H54 (cell line): Measurements from ENCODE around the gene SMIM32.

Source experiments
- DNase-seq: peaks from one replicate; pipeline ENCODE4 v3.0.0; 2011; ENCODE audit warnings: low spot score, mixed read lengths; ENCODE audit not compliant: insufficient read length
- FAIRE-seq: peaks from 3 replicates; lab custom pipeline; 2011; peaks lifted over from hg19 to GRCh38; lab: Jason Lieb, UNC
- POLR2A ChIP-seq: IDR thresholded peaks from 2 replicates; pipeline ENCODE4 v1.6.1; 2011; ENCODE audit warnings: low read depth, mild to moderate bottlenecking, low read length

The SMIM32 gene

DNA sequence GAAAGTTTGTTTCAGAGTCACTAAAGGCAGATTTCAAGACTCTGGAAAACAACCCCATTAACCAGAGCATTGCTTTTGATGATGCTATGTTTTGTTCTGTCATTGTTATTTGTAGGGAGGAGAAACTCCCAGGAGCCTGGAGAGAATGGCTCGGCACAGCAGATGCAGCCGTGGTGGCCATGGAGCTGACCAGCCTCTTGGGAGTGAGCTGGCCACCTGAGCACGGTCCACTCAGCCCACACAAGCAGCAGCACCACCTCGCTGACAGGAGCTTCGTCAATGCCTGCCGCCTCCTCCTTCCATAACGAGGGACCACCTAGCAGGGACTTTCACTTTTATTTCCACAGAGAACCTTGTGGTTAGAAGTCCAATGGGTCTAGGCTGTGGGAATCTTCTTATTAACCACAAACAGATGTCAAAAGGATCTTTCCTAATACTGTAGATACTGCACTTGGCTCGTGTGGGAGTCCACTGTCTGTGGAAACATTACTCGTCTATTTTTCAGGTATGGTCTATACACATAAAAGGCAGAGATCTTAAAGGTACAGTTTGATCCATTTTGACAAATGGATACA is 21.0 kb upstream of the SMIM32 start:
- no peak for TF ChIP-seq POLR2A
- FAIRE-seq = no peak

DNA sequence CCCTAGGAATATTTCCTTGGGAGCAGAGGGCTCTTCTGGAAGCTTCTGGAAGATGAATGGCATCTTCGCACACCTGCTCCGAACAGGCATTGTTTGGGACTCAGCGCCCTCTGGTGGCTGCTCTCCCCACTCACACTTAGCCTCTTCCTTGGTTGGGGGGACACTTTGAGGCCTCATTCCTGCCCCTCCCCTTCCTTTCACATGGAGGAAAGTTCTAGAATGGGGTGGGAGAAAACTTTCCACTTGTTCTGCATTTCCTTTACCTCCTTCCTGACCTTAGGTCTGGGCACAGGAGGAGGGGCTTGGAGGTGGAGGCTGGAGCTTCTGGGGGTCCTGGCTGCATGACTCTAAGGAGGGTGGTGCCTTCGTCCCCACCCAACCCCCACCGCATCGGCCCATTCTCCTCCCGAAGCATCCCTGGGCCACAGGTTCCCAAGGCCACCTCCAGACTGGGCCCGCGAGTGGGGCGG is 19.3 kb upstream of the SMIM32 start:
- no peak for TF ChIP-seq POLR2A
- FAIRE-seq (no peak), DNase-seq (peak; percentile 58)

More for the DNA sequence above, 21.0 kb upstream of the SMIM32 start:
- DNase-seq = no peak

DNA sequence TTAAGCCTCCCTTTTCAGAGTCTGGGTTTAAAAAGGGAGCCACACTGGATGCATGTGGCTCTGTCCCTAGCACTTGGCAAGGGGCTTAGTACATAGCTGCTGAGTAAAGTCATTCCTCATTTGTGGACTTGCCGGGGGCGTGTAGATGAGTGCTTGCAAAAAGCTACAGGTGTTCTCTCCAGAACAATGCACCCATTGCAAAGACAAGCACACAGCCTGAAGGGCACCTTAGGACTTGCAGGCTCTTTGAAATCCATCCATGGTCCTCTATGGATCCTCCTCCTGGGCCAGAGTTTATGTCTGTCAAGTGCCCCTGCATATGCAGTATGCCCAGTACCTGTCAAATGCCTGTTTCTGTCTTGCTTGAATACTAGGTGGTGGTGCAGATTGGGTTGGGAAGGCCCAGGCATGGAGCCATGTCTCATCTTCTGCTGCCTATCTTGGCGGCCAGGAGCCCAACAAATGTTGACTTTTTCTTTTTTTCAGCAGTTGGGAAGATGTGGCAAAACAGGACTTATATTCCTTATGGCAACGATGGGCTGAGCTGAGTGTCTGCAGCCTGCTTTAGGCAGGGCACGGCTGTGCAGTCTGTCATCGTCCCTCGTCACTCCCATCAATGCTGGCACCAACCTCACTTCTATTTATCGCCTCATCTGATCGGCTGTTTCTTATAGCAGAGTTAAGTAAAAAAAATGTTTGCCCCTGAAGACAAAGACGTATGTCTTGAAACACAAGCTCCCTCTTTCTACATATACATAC is 18.5 kb upstream of the SMIM32 start:
- no peak for FAIRE-seq
- TF ChIP-seq POLR2A = no peak
- no peak for DNase-seq

DNA sequence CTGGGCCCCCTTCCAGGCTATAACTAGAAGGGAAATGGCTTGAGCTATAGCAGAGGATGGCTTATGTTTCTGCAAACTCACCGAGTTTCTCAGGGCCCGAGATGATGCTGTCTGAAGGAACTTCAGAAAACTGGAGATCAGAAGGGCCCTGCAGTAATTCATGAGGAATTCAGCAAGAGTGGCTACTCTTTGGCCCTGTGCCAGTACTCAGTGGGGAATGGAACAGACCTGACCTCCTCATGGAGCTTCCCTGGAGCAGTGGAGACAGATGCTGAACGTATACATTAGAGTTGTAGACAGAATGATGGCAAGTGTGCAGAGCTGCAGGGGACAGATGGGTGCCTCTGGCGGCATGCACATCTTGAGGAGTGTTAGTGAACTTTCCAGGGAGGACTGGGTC is 17.3 kb upstream of the SMIM32 start:
- TF ChIP-seq POLR2A = no peak
- DNase-seq (no peak), FAIRE-seq (no peak)

DNA sequence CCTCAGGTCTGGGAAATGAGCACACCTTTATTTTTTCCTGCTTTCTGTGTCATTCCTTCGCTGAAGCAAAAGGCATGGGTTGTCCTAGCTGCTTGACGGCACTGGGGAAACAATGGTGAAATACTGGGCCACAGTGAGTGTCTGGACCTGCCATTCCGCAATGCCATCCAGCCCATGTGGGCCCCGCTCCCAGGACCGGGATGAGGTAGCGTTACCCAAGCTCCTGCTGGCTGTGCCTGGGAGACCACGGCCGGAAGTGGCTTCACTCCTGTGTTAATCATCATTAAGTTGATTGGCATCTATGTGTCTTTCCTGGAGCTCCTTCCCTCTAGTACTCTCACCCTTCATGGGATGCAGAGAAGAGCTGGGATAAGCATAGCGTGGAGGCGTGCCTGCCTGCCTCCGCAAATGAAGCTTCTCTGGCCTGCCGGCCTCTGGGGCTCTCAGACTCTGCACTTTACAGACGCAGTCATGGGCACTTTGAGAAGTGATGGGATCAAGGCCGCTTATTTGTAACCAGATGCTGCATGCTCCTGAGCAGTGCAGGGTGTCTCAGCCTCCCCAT is 16.5 kb upstream of the SMIM32 start:
- DNase-seq (no peak), FAIRE-seq (no peak)
- TF ChIP-seq POLR2A = no peak

DNA sequence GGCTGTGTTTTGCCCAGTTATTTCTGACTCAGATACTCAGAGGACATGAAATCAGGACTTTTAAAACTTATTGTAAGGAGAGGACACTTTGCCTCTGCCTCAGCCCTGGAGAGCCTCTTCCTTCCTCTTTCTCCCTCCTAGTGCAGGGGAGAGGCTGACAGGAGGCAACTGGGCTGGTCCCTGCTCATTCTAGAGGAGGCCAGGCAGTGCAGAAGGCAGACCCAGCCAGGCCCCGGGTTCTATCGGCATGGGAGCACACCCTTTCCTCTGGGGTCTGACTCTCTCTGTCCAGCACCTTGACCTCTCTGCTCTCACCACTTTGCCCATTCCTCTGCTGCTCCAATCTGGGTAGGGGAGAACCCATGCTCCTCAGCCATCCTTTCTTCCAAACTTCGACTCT is 16.0 kb upstream of the SMIM32 start:
- DNase-seq = no peak
- TF ChIP-seq POLR2A = no peak
- FAIRE-seq = no peak

DNA sequence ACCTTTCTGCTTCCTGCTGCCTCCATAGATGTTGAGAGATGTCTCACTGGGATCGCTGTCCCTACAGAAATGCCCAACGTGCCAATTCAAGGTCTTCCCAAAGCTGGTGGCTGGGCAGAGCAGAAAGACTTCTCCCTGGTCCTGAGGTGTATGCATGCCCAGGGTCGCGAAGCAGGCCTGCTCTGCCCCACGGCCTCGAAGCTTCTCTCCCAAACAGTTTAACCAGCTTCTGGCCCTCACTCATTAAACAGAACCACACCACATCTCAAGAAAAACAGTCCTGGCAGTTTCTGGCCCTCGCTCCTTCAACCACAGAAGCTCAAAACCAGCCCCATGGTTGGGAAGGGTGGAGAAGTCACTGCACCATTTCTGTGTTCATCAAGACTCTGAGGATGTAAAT is 14.7 kb upstream of the SMIM32 start:
- no peak for TF ChIP-seq POLR2A
- FAIRE-seq (no peak), DNase-seq (no peak)

DNA sequence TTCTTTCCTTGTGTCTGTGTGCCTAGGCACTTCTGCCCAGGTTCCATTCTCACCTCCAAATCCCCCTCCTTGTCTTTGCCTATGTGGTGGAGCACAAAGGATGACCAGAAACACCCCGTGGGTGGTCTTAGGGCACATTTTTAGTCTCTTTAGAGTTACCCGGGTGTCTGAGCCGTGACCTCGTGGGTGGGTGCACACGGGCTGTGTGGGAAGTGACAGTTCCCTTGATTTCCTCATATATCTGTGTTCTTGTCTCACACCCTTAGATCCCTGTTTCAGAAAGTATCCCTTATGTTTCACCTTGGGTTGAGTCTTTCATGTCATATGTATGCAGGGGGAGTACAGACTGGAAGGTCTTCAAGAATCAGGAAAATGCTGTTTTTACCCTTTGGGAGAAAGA is 13.4 kb upstream of the SMIM32 start:
- no peak for TF ChIP-seq POLR2A
- DNase-seq (no peak), FAIRE-seq (no peak)

DNA sequence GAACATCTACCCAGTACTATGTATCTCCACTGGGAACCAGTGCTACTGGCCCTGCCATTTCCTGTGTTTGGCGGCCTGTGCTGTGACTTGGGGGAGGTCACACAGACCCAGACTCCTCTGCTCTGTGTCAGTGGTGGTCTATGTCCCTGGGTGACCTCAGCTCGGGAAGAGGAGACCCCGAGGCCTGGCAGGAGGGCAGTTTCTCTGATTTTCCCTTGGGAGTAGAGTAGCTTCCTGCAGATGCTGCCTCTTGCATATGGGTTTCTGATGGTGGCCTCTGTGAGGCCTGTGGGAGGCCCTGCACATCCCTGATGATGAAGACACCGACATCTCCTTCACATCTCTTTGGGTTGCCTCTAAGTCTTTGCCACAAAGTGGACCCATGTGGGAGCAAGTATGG is 13.0 kb upstream of the SMIM32 start:
- TF ChIP-seq POLR2A = no peak
- DNase-seq (no peak), FAIRE-seq (no peak)

DNA sequence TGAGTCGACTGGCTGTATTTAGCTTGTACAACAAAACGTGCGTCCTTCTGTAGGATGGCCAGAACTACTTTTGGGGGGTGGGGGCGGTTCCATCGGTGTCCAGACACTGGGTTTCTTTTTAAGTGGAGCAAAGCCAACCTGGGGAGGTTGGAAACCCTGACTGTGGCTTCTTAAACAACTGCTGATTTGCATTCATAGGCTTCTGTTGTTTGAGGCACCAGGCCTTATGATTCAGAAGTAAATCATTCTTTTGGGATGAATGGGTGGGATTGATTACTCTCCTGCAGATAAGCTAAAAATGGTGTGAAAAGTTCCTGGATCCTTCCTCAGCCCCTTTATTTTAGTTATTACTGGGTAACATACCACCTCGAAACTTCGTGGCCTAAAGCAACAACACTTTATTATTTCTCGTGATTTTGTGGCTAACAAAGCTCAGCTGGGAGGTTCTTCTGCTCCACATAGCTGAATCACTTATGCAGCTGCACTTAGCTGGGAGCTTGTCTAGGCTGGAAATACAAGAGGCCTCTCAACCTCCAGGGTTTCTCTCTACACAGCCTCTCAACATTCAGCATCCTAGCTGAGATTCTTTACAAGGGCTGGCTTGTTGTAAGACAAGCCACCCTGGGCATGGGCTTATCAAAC is 12.2 kb upstream of the SMIM32 start:
- no peak for FAIRE-seq
- TF ChIP-seq POLR2A = no peak
- DNase-seq = no peak

DNA sequence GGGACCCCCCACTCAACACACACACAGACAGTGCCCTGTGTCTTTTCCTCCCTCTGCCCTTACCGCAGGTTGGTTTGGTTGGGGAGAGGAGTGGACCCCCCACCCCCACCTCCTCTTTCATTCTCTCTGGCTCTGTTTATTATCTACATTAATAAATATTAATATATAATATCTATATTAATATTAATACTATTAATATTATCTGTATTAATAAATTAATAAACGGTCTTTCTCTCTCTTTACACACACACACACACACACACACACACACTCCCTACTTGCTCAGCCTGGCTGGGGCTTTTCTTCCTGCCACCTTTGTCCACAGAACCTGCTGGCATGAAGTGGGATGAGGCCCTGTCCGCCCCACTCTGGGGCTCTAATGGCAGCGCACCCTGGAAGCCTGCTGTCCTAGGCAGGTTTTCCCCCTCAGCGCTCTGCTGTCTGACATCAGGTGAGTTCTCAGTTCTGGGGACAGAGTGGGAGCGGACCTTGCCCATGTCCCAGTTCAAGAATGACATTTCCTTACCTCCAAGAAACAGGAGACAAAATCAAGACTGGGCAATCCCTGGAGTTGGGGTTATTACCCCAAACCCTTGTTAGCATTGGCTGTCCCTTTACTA is 10.5 kb upstream of the SMIM32 start:
- no peak for TF ChIP-seq POLR2A
- no peak for DNase-seq
- FAIRE-seq = no peak

DNA sequence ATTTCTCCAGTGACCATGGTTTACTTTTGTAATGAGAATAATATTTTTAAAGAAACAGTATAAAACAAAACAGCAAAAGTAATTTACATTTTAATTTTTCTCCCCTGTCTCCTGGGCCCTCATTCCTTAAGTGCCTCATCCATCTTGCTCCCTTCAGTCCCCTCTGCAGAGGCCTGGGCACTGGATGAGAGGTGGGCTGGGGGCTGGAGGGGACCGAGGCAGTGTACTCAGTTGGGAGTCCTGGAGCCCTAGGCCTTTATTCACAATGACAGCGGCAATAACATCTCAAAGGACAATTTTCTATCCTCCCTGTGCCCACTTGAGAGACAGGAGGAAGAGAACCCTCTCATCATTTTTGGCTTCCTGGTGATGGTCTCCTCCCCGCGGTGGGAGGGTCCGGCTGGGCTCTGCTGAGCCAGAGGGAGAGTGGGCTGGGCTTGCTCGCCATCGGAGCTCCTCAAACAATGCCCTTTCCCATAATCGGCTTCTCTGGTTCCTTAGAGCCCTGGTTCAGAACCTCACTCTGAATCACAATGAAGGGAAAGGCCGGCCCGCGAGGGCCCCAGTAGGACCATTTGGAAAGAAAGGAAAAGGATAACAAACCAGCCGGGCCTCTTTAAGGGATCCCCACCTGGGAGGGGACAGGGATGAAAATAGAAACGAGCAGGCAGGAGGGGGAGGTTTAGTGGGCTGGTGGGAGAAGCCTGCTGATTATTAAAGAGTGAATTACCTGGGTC is 9.7 kb upstream of the SMIM32 start:
- DNase-seq = no peak
- TF ChIP-seq POLR2A = no peak
- no peak for FAIRE-seq

DNA sequence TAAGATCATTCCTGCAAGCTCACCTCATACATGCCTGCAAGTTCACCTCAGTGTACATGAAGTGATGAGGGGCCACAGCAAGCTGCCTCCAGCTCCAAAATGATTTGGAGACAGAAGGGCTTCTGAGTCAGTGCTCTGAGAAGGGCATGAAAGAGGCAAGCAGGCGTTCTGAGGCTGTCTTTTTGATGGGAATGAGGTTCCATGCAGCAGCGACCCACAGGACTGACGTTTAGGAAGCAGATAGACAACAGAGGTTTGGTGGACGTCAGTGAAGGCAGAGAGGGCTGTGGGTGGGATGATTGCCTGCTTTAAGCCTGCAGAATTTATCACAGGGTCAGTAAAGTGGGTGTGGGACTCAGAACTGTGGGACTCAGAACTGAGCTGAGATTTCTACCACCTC is 8.9 kb upstream of the SMIM32 start:
- TF ChIP-seq POLR2A = no peak
- no peak for FAIRE-seq
- no peak for DNase-seq
